AG09319 (cell line): Measurements from ENCODE around the gene LRRC10B.

ENCODE experiments used
- DNase-seq: peaks from one replicate; pipeline ENCODE4 v3.0.0-alpha.2; 2010; ENCODE audit warnings: low read depth; ENCODE audit errors: extremely low read depth
- TF ChIP-seq, protein P1 (sequence below): IDR thresholded peaks from 2 replicates; pipeline ENCODE4 v1.5.1; 2011; ENCODE audit warnings: low read depth, mild to moderate bottlenecking, inconsistent platforms, low read length, moderate library complexity

The LRRC10B gene

DNA sequence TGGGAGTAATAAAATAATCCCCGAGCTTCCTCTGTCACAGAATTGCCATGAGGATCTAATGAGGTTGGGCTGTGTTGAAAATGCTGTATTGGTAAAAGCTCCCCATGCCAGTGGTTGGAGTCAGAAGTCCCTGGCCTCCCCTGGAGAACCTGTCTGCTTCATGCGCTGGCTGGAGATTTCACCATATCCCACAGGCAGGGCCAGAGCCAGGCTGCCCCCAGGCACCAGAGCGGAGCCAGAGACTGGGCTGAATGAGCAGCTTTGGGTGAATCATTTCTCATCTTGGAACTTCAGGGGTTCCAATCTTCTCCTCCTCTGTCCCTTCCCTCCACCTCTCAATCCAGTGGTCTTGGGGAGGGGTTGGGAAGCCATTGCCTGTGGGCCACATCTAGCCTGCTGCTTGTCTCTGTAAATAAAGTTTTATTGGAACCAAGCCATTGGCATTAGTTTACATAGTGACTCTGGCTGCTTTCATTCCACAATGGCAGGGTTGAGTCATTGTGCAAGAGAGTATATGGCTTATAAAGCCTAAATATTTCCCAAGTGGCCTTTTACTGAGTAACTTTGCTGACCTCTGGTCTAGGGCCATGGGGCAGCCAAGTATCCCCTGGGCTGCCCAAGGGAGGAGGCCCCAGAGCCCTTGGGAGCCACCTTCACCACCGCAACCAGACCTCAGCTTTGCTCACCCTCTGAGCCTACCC lies 35.2 kb downstream of the LRRC10B start:
- TF ChIP-seq, protein P1, sequence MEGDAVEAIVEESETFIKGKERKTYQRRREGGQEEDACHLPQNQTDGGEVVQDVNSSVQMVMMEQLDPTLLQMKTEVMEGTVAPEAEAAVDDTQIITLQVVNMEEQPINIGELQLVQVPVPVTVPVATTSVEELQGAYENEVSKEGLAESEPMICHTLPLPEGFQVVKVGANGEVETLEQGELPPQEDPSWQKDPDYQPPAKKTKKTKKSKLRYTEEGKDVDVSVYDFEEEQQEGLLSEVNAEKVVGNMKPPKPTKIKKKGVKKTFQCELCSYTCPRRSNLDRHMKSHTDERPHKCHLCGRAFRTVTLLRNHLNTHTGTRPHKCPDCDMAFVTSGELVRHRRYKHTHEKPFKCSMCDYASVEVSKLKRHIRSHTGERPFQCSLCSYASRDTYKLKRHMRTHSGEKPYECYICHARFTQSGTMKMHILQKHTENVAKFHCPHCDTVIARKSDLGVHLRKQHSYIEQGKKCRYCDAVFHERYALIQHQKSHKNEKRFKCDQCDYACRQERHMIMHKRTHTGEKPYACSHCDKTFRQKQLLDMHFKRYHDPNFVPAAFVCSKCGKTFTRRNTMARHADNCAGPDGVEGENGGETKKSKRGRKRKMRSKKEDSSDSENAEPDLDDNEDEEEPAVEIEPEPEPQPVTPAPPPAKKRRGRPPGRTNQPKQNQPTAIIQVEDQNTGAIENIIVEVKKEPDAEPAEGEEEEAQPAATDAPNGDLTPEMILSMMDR = no peak
- no peak for DNase-seq

DNA sequence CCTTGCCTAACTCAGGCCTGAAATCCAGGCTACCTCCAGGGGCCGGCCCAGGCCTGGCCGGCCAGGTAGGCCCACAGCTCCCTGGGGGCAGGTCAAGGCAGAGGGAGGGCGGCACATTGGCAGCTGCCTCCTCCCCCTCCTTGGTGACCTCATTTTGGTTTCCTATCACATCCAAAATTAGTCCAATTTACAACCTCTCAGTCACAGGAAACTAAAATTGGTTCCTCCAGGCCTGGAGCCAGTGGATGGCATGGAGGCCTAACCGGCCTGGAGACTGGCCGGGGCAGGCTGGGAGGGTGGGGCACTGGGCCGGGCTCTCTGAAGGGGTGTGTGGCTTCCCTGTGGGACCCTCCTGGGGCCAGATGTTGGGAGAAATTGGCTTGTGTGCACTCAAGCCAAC lies 35.9 kb downstream of the LRRC10B start:
- no peak for DNase-seq
- TF ChIP-seq, protein P1 = no peak

DNA sequence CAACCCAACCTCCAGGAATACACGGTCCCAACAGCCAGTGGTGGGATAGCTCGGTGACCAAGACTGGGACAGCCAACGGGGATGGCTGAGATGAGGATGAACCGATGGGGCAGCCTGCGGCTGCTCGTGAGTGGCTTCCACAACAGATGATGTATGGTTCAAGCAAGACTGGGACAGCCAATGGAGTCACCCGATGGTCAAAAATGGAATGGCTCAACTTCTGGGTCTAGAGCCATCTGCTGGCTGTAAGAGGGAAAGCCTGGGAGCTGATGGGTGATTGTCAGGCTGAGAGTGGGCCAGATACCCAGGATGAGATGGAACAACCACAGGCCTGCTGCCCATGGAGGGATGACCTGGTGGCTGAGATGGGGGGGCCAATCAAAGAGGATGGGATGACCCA lies 36.8 kb downstream of the LRRC10B start:
- DNase-seq = no peak
- TF ChIP-seq, protein P1 = peak; percentile 20

- TF ChIP-seq, protein P1 = no peak
- no peak for DNase-seq
Measured at GRCh38 chr11:61545921-61546320, 37.4 kb downstream of the LRRC10B start.

GRCh38 chr11:61546663-61547062 lies 38.1 kb downstream of the LRRC10B start:
- no peak for DNase-seq
- TF ChIP-seq, protein P1 = no peak

GRCh38 chr11:61547246-61547645 lies 38.7 kb downstream of the LRRC10B start:
- no peak for DNase-seq
- TF ChIP-seq, protein P1 = no peak

- TF ChIP-seq, protein P1 = no peak
- no peak for DNase-seq
Measured at GRCh38 chr11:61549177-61549576, 40.6 kb downstream of the LRRC10B start.
